ENCODE data around the gene CENATAC.
A peak's percentile ranks its signal among the peaks of the same experiment; 100 is the strongest.

The CENATAC gene

DNA sequence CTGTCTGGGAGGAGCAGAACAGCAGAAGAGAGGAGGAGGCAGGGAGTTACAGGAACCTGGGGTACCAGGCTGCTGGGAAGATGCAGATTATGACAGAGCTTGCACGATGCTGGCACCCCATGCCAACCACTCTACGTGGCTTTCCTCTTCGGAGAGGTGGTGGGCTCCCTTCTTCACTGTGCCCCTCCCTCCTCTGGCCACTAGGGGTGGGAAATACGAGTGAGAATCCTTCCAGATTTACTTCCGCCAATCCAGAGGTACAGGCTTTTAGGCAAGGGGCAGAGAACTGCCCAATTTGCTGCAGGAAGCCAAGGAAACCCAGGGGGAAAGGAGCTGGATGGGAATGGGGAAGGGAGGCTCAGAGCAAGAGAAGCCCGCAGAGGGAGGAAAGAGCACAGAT lies 46.8 kb downstream of the CENATAC start:
- Histone ChIP-seq H3K36me3 (replicated peaks; ENCODE audit: low read depth, low read length) (peaks cover 52% of the 10 kb centered on the region), H3K4me3 (ENCODE audit: low read length) (no peak overlapping the region)
- TF ChIP-seq CTCF (IDR thresholded peaks at IDR 0.05; ENCODE audit: low read depth, low read length): no peak
- TF ChIP-seq EZH2phosphoT487 (IDR thresholded peaks at IDR 0.05; ENCODE audit: low read depth): no peak

DNA sequence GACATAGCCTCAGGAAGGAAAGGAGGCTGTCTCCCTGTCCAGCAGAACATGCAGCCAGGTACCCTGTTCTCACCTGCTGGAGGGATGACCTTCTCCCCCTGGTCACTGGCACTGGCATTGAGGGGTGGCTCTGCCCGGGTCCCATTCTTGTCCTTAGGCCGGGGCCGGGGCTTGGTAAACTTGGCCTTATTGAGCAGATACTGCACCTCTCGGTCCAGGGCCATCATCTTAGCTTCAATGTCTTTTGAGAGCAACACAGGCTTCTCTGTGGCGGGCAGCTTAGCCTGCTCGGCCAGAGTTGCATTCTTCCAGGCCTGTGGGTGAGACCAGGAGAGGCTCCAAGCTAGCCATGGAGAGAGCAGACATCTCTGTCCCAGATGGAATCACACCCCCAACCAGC lies 48.6 kb downstream of the CENATAC start:
- Histone ChIP-seq H3K27me3 (ENCODE audit: low read depth, low read length) (no peaks in the 10 kb centered on the region), H3K36me3 (replicated peaks; ENCODE audit: low read depth, low read length) (peaks cover 64% of the 10 kb centered on the region), H4K20me1 (ENCODE audit: insufficient read depth, low read length) (no peaks in the 10 kb centered on the region), H3K27ac (ENCODE audit: low read length) (peak overlapping the region; percentile 73; the same call in 1 of the 2 replicates), H3K4me3 (ENCODE audit: low read length) (no peak overlapping the region), H3K9me3 (ENCODE audit: insufficient read depth, low read length) (no peaks in the 10 kb centered on the region), H2AFZ (ENCODE audit: low read depth, low read length) (no peak overlapping the region), H3K9ac (ENCODE audit: low read length) (no peak overlapping the region), H3K4me1 (ENCODE audit: low read length) (peaks cover 50% of the 10 kb centered on the region), H3K79me2 (ENCODE audit: low read length) (peaks cover 25% of the 10 kb centered on the region), H3K4me2 (ENCODE audit: low read length) (no peak overlapping the region)
- no peak for TF ChIP-seq CTCF (IDR thresholded peaks at IDR 0.05; ENCODE audit: low read depth, low read length)
- TF ChIP-seq EZH2phosphoT487 (IDR thresholded peaks at IDR 0.05; ENCODE audit: low read depth): no peak

More for the DNA sequence above, 46.8 kb downstream of the CENATAC start:
- Histone ChIP-seq H3K4me1 (ENCODE audit: low read length) (peaks cover 42% of the 10 kb centered on the region), H3K9me3 (ENCODE audit: insufficient read depth, low read length) (no peaks in the 10 kb centered on the region), H3K79me2 (ENCODE audit: low read length) (peaks cover 9% of the 10 kb centered on the region), H3K9ac (ENCODE audit: low read length) (no peak overlapping the region), H3K27me3 (ENCODE audit: low read depth, low read length) (no peaks in the 10 kb centered on the region), H3K27ac (ENCODE audit: low read length) (no peak overlapping the region), H2AFZ (ENCODE audit: low read depth, low read length) (no peak overlapping the region), H4K20me1 (ENCODE audit: insufficient read depth, low read length) (no peaks in the 10 kb centered on the region), H3K4me2 (ENCODE audit: low read length) (no peak overlapping the region)

GRCh38 chr11:119047205-119047604 lies 49.3 kb downstream of the CENATAC start:
- H3K9ac ChIP-seq (ENCODE audit: low read length): peak overlapping the region; percentile 31; the same call in 1 of the 2 replicates
- peak overlapping the region; percentile 33 for H3K4me2 ChIP-seq (ENCODE audit: low read length)
- TF ChIP-seq EZH2phosphoT487 (IDR thresholded peaks at IDR 0.05; ENCODE audit: low read depth): no peak
- TF ChIP-seq CTCF (IDR thresholded peaks at IDR 0.05; ENCODE audit: low read depth, low read length): no peak
- H3K27ac ChIP-seq (ENCODE audit: low read length): peak overlapping the region; percentile 73
- H3K9me3 ChIP-seq (ENCODE audit: insufficient read depth, low read length): no peaks in the 10 kb centered on the region
- H3K4me3 ChIP-seq (ENCODE audit: low read length): no peak overlapping the region
- peaks cover 65% of the 10 kb centered on the region for H3K36me3 ChIP-seq (replicated peaks; ENCODE audit: low read depth, low read length)
- H3K4me1 ChIP-seq (ENCODE audit: low read length): peaks cover 50% of the 10 kb centered on the region
- no peaks in the 10 kb centered on the region for H3K27me3 ChIP-seq (ENCODE audit: low read depth, low read length)
- no peaks in the 10 kb centered on the region for H4K20me1 ChIP-seq (ENCODE audit: insufficient read depth, low read length)
- no peak overlapping the region for H2AFZ ChIP-seq (ENCODE audit: low read depth, low read length)
- H3K79me2 ChIP-seq (ENCODE audit: low read length): peaks cover 25% of the 10 kb centered on the region

- Histone ChIP-seq H3K27me3 (ENCODE audit: low read depth, low read length) (no peaks in the 10 kb centered on the region), H3K4me3 (ENCODE audit: low read length) (no peak overlapping the region), H2AFZ (ENCODE audit: low read depth, low read length) (no peak overlapping the region), H3K9ac (ENCODE audit: low read length) (no peak overlapping the region), H3K4me2 (ENCODE audit: low read length) (no peak overlapping the region), H3K4me1 (ENCODE audit: low read length) (peaks cover 62% of the 10 kb centered on the region), H4K20me1 (ENCODE audit: insufficient read depth, low read length) (no peaks in the 10 kb centered on the region), H3K9me3 (ENCODE audit: insufficient read depth, low read length) (no peaks in the 10 kb centered on the region), H3K36me3 (replicated peaks; ENCODE audit: low read depth, low read length) (peaks cover 78% of the 10 kb centered on the region), H3K79me2 (ENCODE audit: low read length) (peaks cover 30% of the 10 kb centered on the region), H3K27ac (ENCODE audit: low read length) (no peak overlapping the region)
- no peak for TF ChIP-seq EZH2phosphoT487 (IDR thresholded peaks at IDR 0.05; ENCODE audit: low read depth)
- TF ChIP-seq CTCF (IDR thresholded peaks at IDR 0.05; ENCODE audit: low read depth, low read length): no peak
These were observed 50.7 kb downstream of the CENATAC start for GRCh38 chr11:119048644-119049043.

Measured in OCI-LY3 (cell line).